SK-N-SH treated with all-trans-retinoic acid at 6 μM for 48 hours (cell line): Measurements from ENCODE around the gene CNTNAP2.

Experiments used
- ATAC-seq: fragments of 200-7000 bp; cut with Tn5 transposase; 3 replicates; pipeline ENCODE4 v1.9.1; 2020; ENCODE audit warnings: mild to moderate bottlenecking, moderate library complexity
- BACH2 ChIP-seq: fragments of 250-450 bp; sonication (Bioruptor Pico); IDR thresholded peaks from 2 replicates; pipeline ENCODE4 v1.9.0; 2021; ENCODE audit warnings: mild to moderate bottlenecking, borderline replicate concordance
- CREB5 ChIP-seq: fragments of 250-450 bp; sonication (Bioruptor Pico); IDR thresholded peaks from 2 replicates; pipeline ENCODE4 v1.5.1; 2020; ENCODE audit warnings: low read depth, mild to moderate bottlenecking, moderate library complexity
- CSRNP3 ChIP-seq: fragments of 250-450 bp; sonication (Bioruptor Pico); IDR thresholded peaks from 2 replicates; pipeline ENCODE4 v1.5.1; 2021; ENCODE audit warnings: mild to moderate bottlenecking, moderate library complexity
- ESRRG ChIP-seq: fragments of 250-450 bp; sonication (Bioruptor Pico); IDR thresholded peaks from 2 replicates; pipeline ENCODE4 v1.6.1; 2021; ENCODE audit warnings: mild to moderate bottlenecking
- GLIS3 ChIP-seq: fragments of 250-450 bp; sonication (Bioruptor Pico); IDR thresholded peaks from 2 replicates; pipeline ENCODE4 v1.5.0; 2020; ENCODE audit warnings: mild to moderate bottlenecking, moderate library complexity
- OSR1 ChIP-seq: fragments of 250-450 bp; sonication (Bioruptor Pico); IDR thresholded peaks from 2 replicates; pipeline ENCODE4 v1.8.0; 2022; ENCODE audit warnings: moderate library complexity, mild to moderate bottlenecking, inconsistent platforms
- PATZ1 ChIP-seq: fragments of 250-450 bp; sonication (Bioruptor Pico); IDR thresholded peaks from 2 replicates; pipeline ENCODE4 v1.8.0; 2020; ENCODE audit warnings: mild to moderate bottlenecking, moderate library complexity, borderline replicate concordance
- PPARA ChIP-seq: fragments of 250-450 bp; sonication (Bioruptor Pico); IDR thresholded peaks from 2 replicates; pipeline ENCODE4 v1.5.0; 2020; ENCODE audit warnings: mild to moderate bottlenecking, borderline replicate concordance
- RARB ChIP-seq: fragments of 250-450 bp; sonication (Bioruptor Pico); IDR thresholded peaks from 2 replicates; pipeline ENCODE4 v1.8.0; 2021; ENCODE audit warnings: mild to moderate bottlenecking, moderate library complexity
- SNAI2 ChIP-seq: fragments of 250-450 bp; sonication (Bioruptor Pico); IDR thresholded peaks from 2 replicates; pipeline ENCODE4 v1.5.0; 2020; ENCODE audit warnings: mild to moderate bottlenecking, moderate library complexity
- TCF4 ChIP-seq: fragments of 250-450 bp; sonication (Bioruptor Pico); IDR thresholded peaks from 2 replicates; pipeline ENCODE4 v1.8.0; 2021; ENCODE audit warnings: mild to moderate bottlenecking, moderate library complexity, borderline replicate concordance
- TOX ChIP-seq: fragments of 250-450 bp; sonication (Bioruptor Pico); IDR thresholded peaks from 2 replicates; pipeline ENCODE4 v1.8.0; 2021; ENCODE audit warnings: mild to moderate bottlenecking, moderate library complexity, borderline replicate concordance
- TSHZ2 ChIP-seq: fragments of 250-450 bp; sonication (Bioruptor Pico); IDR thresholded peaks from 2 replicates; pipeline ENCODE4 v1.5.0; 2020; ENCODE audit warnings: mild to moderate bottlenecking, moderate library complexity
- ZC3H10 ChIP-seq: fragments of 250-450 bp; sonication (Bioruptor Pico); IDR thresholded peaks from 2 replicates; pipeline ENCODE4 v1.5.1; 2021; ENCODE audit warnings: mild to moderate bottlenecking, moderate library complexity
- ZFP3 ChIP-seq: fragments of 250-450 bp; sonication (Bioruptor Pico); IDR thresholded peaks from 2 replicates; pipeline ENCODE4 v1.5.0; 2020; ENCODE audit warnings: mild to moderate bottlenecking, moderate library complexity
- ZFP30 ChIP-seq: fragments of 450-650 bp; formaldehyde crosslinking; IDR thresholded peaks from 2 replicates; pipeline ENCODE4 v1.5.0; 2022; ENCODE audit warnings: mild to moderate bottlenecking, moderate library complexity
- ZNF70 ChIP-seq: fragments of 450-650 bp; formaldehyde crosslinking; IDR thresholded peaks from 2 replicates; pipeline ENCODE4 v1.5.0; 2020; ENCODE audit warnings: mild to moderate bottlenecking, moderate library complexity
- ZNF8 ChIP-seq: fragments of 450-650 bp; formaldehyde crosslinking; IDR thresholded peaks from 2 replicates; pipeline ENCODE4 v1.5.0; 2020; ENCODE audit warnings: mild to moderate bottlenecking, moderate library complexity
- TF ChIP-seq, protein P1 (sequence below): fragments of 250-450 bp; sonication (Bioruptor Pico); IDR thresholded peaks from 2 replicates; pipeline ENCODE4 v1.8.0; 2021; ENCODE audit warnings: low read depth, mild to moderate bottlenecking, moderate library complexity, borderline replicate concordance

The CNTNAP2 gene

GRCh38 chr7:148442141-148442655 lies 2325.6 kb downstream of the CNTNAP2 start:
- no peak for ATAC-seq
- TF ChIP-seq GLIS3 (CRISPR knock-in tag) (no peak), OSR1 (CRISPR knock-in tag) (no peak), CREB5 (CRISPR knock-in tag) (no peak), ZFP30 (CRISPR knock-in tag) (no peak), ZFP3 (CRISPR knock-in tag) (no peak), TCF4 (CRISPR knock-in tag) (no peak), CSRNP3 (CRISPR knock-in tag) (no peak), ESRRG (CRISPR knock-in tag) (no peak), TSHZ2 (CRISPR knock-in tag) (no peak), TOX (CRISPR knock-in tag) (no peak), ZNF8 (CRISPR knock-in tag) (no peak), ZNF70 (CRISPR knock-in tag) (no peak), PPARA (CRISPR knock-in tag) (no peak)
- TF ChIP-seq, protein P1, sequence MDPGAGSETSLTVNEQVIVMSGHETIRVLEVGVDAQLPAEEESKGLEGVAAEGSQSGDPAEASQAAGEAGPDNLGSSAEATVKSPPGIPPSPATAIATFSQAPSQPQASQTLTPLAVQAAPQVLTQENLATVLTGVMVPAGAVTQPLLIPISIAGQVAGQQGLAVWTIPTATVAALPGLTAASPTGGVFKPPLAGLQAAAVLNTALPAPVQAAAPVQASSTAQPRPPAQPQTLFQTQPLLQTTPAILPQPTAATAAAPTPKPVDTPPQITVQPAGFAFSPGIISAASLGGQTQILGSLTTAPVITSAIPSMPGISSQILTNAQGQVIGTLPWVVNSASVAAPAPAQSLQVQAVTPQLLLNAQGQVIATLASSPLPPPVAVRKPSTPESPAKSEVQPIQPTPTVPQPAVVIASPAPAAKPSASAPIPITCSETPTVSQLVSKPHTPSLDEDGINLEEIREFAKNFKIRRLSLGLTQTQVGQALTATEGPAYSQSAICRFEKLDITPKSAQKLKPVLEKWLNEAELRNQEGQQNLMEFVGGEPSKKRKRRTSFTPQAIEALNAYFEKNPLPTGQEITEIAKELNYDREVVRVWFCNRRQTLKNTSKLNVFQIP (CRISPR knock-in tag): no peak

- no peak for TF ChIP-seq ESRRG (CRISPR knock-in tag)
- TF ChIP-seq BACH2 (CRISPR knock-in tag): no peak
- TF ChIP-seq ZFP30 (CRISPR knock-in tag): no peak
- no peak for TF ChIP-seq SNAI2 (CRISPR knock-in tag)
- no peak for TF ChIP-seq ZC3H10 (CRISPR knock-in tag)
- TF ChIP-seq TOX (CRISPR knock-in tag): no peak
- no peak for TF ChIP-seq ZFP3 (CRISPR knock-in tag)
- no peak; the same call in 2 of the 3 replicates for ATAC-seq
Observed at GRCh38 chr7:148442933-148443332, 2326.3 kb downstream of the CNTNAP2 start.

- TF ChIP-seq PATZ1 (CRISPR knock-in tag): no peak
- no peak for TF ChIP-seq RARB (CRISPR knock-in tag)
- no peak for ATAC-seq
Observed at GRCh38 chr7:148445260-148446044, 2328.9 kb downstream of the CNTNAP2 start.
